HepG2 (cell line): Measurements from ENCODE around the gene ZNF524. TPM values are rescaled to one million over a fixed set of nuclear protein-coding genes. Genes with fewer than 3 reads are reported as not detected.

Source experiments
- ARID5B ChIP-seq: IDR thresholded peaks from 2 replicates; pipeline ENCODE4 v1.4.0; 2020; ENCODE audit warnings: mild to moderate bottlenecking, missing genetic modification reagents
- EHMT2 ChIP-seq: fragments of 200-600 bp; sonication (generic); IDR thresholded peaks from 2 replicates; pipeline ENCODE4 v1.7.0; 2017; ENCODE audit warnings: antibody characterized with exemption, low read depth, low read length, borderline replicate concordance
- HMG20B ChIP-seq: conservative IDR thresholded peaks from 2 replicates; pipeline ENCODE4 v1.6.1; 2016; ENCODE audit warnings: missing genetic modification reagents, missing compliant biosample characterization
- JUND ChIP-seq: sonication (generic); formaldehyde crosslinking; IDR thresholded peaks from 2 replicates; pipeline ENCODE4 v1.8.0; 2022; ENCODE audit warnings: mild to moderate bottlenecking, missing genetic modification reagents
- KLF12 ChIP-seq: sonication (generic); formaldehyde crosslinking; IDR thresholded peaks from 2 replicates; pipeline ENCODE4 v1.4.0; 2020; ENCODE audit warnings: missing genetic modification reagents, borderline replicate concordance
- KLF6 ChIP-seq: IDR thresholded peaks from 2 replicates; pipeline ENCODE4 v1.8.0; 2016; ENCODE audit warnings: missing biosample characterization, missing genetic modification reagents
- MYNN ChIP-seq: sonication (generic); formaldehyde crosslinking; IDR thresholded peaks from 2 replicates; pipeline ENCODE4 v1.4.0; 2020; ENCODE audit warnings: mild to moderate bottlenecking, low read depth, missing genetic modification reagents
- PRDM10 ChIP-seq: sonication (generic); formaldehyde crosslinking; IDR thresholded peaks from 2 replicates; pipeline ENCODE4 v1.4.0; 2020; ENCODE audit warnings: low read depth, missing genetic modification reagents
- PRDM15 ChIP-seq: sonication (generic); formaldehyde crosslinking; IDR thresholded peaks from 2 replicates; pipeline ENCODE4 v1.4.0; 2020; ENCODE audit warnings: missing genetic modification reagents
- U2AF2 ChIP-seq: fragments of 200-400 bp; formaldehyde crosslinking; IDR thresholded peaks from 2 replicates; pipeline ENCODE4 v1.6.1; 2017; ENCODE audit warnings: low read depth, mild to moderate bottlenecking, low read length
- YY1 ChIP-seq: IDR thresholded peaks from 2 replicates; pipeline ENCODE4 v1.6.1; 2011; ENCODE audit warnings: low read length, low read depth, moderate library complexity, mild to moderate bottlenecking; ENCODE audit not compliant: insufficient read depth, insufficient replicate concordance
- ZBTB43 ChIP-seq: sonication (generic); formaldehyde crosslinking; conservative IDR thresholded peaks from 2 replicates; pipeline ENCODE4 v1.4.0; 2020; ENCODE audit warnings: missing genetic modification reagents
- ZNF30 ChIP-seq: sonication (generic); formaldehyde crosslinking; IDR thresholded peaks from 2 replicates; pipeline ENCODE4 v1.5.0; 2020; ENCODE audit warnings: mild to moderate bottlenecking, missing genetic modification reagents
- ZNF337 ChIP-seq: sonication (generic); formaldehyde crosslinking; IDR thresholded peaks from 2 replicates; pipeline ENCODE4 v1.5.1; 2020; ENCODE audit warnings: missing genetic modification reagents, low read depth, mild to moderate bottlenecking, borderline replicate concordance
- ZNF572 ChIP-seq: sonication (generic); formaldehyde crosslinking; IDR thresholded peaks from 2 replicates; pipeline ENCODE4 v1.5.1; 2020; ENCODE audit warnings: mild to moderate bottlenecking, missing genetic modification reagents
- ZNF784 ChIP-seq: sonication (generic); formaldehyde crosslinking; IDR thresholded peaks from 2 replicates; pipeline ENCODE4 v1.5.1; 2020; ENCODE audit warnings: missing genetic modification reagents, mild to moderate bottlenecking, borderline replicate concordance
- polyA plus RNA-seq, 8 experiments: library from polyadenylated mRNA; depleted of rRNA in 3 of 8; stranded (reverse) in 7 of 8; unstranded in 1 of 8; fragments of >200 nt; fragmentation: Illumina TruSeq in 4 of 8; extraction: Trizol in 4 of 8; gene quantifications; 2 replicates each; pipeline versions ENCODE4 v1.2.1 to v1.2.3, GENCODE V29; 2011 to 2016; ENCODE audit warnings: low read depth in 4 of 8, missing spikeins in 1 of 8, mixed read lengths in 1 of 8; ENCODE audit not compliant: insufficient read depth in 1 of 8
- total RNA-seq, 5 experiments: library from RNA; depleted of rRNA; stranded (reverse); fragments of >200 nt; fragmentation: Illumina TruSeq; extraction: Trizol; gene quantifications; 2 replicates each; pipeline ENCODE4 v1.2.3, GENCODE V29; 2016; ENCODE audit warnings: low read depth in 1 of 5

ZNF524 gene
- total and polyA plus RNA-seq, 2 of the 13 experiments (the other 11 are each of a cell fraction or from before 2014, with no cell fraction given), result 3.2 to 4.6 TPM

- TF ChIP-seq PRDM15 (CRISPR knock-in tag), result no peak
- no peak for TF ChIP-seq ZNF572 (CRISPR knock-in tag)
- TF ChIP-seq ZNF784 (CRISPR knock-in tag), result 0 out of 2 replicates have a peak, but pooled peaks have one; percentile 22
- TF ChIP-seq EHMT2, result 0 out of 2 replicates have a peak, but pooled peaks have one; percentile 33
- TF ChIP-seq HMG20B, result no peak
- no peak for TF ChIP-seq KLF12
- TF ChIP-seq ARID5B, result 0 out of 2 replicates have a peak, but pooled peaks have one; percentile 10
- no peak for TF ChIP-seq ZNF30
- peak; percentile 72 for TF ChIP-seq YY1
- TF ChIP-seq U2AF2, result no peak
- no peak for TF ChIP-seq JUND
- no peak for TF ChIP-seq ZNF337 (CRISPR knock-in tag)
- TF ChIP-seq MYNN (CRISPR knock-in tag), result no peak
- no peak for TF ChIP-seq ZBTB43 (CRISPR knock-in tag)
- TF ChIP-seq KLF6, result no peak
- TF ChIP-seq PRDM10 (CRISPR knock-in tag), result peak; percentile 92
These were observed 38.8 kb downstream of the ZNF524 start (continued) for GRCh38 chr19:55638864-55639359.
